D341Med (cell line): ENCODE measurements around the gene LBX1.
"Not testable (repeated sequence)": the region's sequence is repeated elsewhere in the genome, so short reads cannot be mapped to it uniquely, and the experiment has no call there.

ENCODE experiments used
- DNase-seq: peaks from one replicate; pipeline ENCODE4 v3.0.0; 2012; ENCODE audit warnings: low spot score

LBX1 gene

GRCh38 chr10:101202667-101203066, 26.6 kb downstream of the LBX1 start:
- DNase-seq, result not testable (repeated sequence)

- DNase-seq, result not testable (repeated sequence)
These were observed 30.8 kb downstream of the LBX1 start for GRCh38 chr10:101198326-101198977.

- no peak for DNase-seq
These were observed 33.3 kb downstream of the LBX1 start for GRCh38 chr10:101195921-101196320.

- DNase-seq, result no peak
These were observed 39.5 kb downstream of the LBX1 start for GRCh38 chr10:101189461-101190401.

GRCh38 chr10:101188942-101189341, 40.3 kb downstream of the LBX1 start:
- DNase-seq, result no peak

- DNase-seq, result no peak
These were observed 45.6 kb downstream of the LBX1 start for GRCh38 chr10:101183458-101184183.

- DNase-seq, result no peak
These were observed 46.3 kb downstream of the LBX1 start for GRCh38 chr10:101182936-101183335.
